HG02885 (cell line): Measurements from ENCODE around the gene CEP250.

Experiments used
- ATAC-seq: cut with Tn5 transposase; IDR thresholded peaks from one replicate; pipeline ENCODE4 v1.9.1; 2021; ENCODE audit warnings: mild to moderate bottlenecking; ENCODE audit not compliant: unreplicated experiment, poor library complexity

The CEP250 gene, protein sequence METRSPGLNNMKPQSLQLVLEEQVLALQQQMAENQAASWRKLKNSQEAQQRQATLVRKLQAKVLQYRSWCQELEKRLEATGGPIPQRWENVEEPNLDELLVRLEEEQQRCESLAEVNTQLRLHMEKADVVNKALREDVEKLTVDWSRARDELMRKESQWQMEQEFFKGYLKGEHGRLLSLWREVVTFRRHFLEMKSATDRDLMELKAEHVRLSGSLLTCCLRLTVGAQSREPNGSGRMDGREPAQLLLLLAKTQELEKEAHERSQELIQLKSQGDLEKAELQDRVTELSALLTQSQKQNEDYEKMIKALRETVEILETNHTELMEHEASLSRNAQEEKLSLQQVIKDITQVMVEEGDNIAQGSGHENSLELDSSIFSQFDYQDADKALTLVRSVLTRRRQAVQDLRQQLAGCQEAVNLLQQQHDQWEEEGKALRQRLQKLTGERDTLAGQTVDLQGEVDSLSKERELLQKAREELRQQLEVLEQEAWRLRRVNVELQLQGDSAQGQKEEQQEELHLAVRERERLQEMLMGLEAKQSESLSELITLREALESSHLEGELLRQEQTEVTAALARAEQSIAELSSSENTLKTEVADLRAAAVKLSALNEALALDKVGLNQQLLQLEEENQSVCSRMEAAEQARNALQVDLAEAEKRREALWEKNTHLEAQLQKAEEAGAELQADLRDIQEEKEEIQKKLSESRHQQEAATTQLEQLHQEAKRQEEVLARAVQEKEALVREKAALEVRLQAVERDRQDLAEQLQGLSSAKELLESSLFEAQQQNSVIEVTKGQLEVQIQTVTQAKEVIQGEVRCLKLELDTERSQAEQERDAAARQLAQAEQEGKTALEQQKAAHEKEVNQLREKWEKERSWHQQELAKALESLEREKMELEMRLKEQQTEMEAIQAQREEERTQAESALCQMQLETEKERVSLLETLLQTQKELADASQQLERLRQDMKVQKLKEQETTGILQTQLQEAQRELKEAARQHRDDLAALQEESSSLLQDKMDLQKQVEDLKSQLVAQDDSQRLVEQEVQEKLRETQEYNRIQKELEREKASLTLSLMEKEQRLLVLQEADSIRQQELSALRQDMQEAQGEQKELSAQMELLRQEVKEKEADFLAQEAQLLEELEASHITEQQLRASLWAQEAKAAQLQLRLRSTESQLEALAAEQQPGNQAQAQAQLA (N-terminal part only)

DNA sequence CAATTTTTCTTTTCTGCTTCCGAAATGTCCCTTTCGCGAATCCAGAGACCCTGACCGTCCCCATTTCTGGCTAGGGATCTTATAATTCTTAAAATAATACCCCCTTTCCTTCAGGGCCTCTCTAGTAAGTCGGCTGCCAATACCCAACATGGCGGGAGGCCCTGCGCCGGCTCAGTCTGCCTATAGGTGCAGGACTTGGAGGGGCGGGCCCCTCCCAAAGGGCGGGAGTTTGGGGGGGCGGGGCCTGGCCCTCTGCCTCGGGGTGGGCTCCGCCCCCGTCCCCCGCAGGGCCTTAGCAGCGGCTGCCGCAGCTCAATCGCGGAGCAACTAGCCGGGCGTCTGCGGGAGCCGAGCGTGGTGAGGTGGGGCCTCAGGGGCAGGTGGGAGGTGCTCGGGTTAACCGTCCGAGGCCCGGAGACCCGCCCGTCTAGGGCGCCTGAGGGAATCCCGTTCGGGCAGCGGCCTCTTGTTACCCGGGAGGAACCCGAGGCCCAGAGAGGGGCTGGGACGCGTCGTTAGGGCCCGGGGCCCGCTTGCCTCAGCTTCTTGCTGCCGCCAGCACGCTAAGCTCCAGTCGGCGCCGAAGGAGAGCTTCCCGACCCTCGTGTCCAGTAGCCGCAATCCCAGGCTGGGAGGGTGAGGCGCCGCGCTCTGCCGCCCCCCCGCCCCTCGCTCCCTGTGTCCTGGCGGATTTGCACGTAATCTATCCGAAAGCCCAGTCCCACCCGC is at the start of gene CEP250:
Gene CEP250, plus strand, starts transcription at position 718 of the 729 bp plus-strand sequence. CDS start 6,770 bp downstream, outside the sequence.
- peak; percentile 95 for ATAC-seq

DNA sequence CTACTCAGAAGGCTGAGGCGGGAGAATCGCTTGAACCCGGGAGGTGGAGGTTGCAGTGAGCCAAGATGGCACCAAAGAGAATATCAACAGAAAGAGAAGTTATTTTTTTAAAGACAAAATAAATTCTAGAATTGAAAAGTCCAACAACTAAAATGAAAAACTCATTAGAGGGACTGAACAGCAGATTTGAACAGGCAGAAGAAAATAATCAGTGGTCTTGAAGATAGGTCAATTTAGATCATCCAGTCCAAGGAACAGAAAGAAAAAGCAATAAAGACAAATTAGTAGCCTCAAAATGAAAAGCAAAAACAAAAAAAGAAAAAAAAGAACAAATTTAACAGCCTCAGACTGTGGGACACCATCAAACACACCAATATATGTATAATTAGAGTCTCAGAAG is 49.6 kb upstream of the CEP250 start:
- ATAC-seq = no peak

DNA sequence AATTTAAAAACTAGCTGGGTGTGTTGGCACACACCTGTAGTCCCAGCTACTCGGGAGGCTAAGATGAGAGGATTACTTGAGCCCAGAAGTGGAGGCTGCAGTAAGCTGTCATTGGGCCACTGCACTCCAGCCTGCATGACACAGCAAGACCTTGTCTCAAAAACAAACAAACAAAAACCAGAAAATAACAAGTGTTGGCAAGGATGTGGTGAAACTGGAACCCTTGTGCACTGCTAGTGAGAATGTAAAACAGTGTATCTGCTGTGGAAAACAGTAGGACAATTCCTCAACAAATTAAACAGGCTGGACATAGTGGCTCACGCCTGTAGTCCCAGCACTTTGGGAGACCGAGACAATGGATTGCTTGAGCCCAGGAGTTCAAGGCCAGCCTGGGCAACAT is 47.1 kb upstream of the CEP250 start:
- ATAC-seq = no peak

DNA sequence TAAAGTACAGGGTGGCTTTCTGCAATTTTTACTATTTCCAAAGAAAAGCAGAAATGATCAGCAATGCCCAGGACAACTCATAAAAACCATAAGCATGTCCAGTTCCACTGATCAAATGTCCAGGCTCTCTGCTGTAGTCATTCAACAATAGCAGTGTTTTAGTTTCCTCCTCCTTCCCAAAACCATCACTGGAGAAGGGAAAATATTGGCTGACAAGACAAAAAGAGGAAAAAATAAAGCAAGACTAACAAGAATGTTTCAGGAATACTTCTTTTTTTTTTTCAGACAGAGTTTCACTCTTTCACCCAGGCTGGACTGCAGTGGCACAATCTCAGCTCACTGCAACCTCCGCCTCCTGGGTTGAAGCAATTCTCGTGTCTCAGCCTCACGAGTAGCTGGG is 45.9 kb upstream of the CEP250 start:
- no peak for ATAC-seq

DNA sequence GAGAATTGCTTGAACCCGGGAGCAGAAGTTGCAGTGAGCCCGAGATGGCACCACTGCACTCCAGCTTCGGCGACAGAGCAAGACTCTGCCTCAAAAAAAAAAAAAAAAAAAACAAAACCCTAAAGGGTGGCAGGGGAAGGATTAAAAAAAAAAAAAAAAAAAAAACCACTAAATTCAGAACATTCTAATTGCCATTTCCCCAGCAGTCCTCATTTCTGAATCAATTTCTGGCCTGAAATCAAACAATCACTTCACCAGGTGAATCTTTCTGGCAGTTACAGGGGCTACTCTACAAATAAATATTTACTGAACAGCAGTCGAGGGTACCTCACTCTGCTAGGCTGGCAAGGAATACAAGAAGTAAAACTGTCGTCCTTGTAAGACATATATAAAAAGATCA is 44.8 kb upstream of the CEP250 start:
- ATAC-seq = no peak

DNA sequence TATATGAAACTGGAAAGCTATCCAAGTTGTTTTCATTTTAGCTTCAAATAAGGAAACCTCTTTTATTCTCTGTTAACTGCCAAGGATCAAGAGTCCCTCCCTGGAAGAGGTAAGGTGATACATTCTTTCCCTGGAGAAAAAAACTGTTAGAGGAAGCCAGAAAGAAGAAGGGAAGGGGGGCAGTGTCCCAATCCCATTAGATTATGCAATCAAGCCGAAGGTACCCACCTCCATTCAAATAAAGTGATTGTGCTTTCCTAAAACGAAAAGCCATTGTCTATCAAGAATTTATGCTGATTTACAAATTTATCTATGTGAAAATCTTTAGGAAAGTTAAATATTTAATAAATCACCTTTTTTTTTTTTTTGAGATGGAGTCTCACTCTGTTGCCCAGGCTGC is 34.1 kb upstream of the CEP250 start:
- no peak for ATAC-seq

DNA sequence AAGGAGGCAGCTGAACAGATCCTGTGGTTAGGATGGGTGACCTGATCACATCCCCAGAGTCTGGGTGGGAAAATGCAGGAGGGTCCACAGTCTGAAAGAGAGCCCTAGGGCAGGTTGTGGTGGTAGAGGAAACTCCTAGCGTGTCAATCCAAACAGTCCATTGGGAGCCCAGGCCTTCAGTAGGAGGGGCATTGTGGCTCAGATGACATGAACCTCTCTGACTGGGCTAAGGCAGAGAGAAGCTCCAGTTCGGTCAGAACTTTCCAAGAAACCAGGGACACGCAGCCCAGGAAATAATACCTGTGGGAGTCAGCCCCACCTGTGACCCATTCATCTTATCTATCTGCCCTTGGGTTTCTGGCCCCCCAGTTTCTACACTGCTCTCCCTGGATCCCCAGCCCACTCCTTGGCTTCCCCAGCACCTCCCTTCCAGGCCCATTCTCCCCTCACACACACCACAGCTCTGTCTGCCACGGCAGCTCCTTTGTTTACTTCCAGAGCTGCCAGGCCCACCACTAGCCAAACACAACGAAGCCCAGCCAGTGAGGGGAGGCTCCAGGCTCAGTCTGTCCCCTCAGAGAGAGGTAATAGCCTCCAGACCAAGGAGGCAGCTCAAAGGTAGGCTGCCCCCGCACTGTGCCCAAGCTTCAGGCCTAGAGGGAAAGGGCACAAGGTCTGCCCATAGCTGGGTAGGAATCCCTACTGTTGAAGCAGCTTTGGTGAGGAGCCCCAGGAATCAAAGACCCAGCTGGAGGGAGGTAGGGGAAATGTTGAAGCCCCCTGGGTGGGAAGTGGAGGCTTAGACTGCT is 23.6 kb upstream of the CEP250 start:
- ATAC-seq = no peak

DNA sequence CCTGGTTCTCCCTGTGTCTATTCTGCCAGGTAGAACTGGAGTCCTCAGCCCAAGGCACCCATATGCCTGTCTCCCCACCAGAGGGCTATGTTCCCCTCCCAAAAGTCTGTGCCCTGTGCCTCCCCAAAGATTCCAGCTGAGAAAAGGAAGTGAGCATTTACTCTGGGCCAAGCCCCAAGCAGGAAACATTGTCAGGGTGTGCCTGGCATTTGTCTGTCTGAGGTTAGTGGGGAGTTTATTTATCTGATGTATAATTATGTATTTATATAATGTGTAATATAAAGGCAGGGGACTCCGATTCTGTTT is 23.0 kb upstream of the CEP250 start:
- no peak for ATAC-seq

DNA sequence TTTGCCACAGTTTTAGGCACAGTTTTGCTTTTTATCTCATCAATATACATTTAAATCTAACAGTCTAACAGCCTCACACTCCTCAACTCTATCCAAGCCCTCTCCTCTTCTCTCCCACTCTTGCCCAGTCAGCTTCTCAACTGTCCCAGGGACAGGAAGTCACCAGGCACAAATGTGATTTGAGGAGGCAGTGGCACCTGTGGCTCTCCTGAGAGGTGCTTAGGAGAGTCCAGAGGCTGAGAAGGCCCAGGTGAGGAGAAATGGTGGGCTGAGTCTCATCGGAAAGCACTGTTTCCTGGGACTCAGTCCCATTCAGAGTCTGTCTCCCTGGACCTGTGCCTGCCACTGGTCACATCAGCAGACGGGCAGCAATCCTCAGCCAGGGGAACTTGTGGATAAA is 22.1 kb upstream of the CEP250 start:
- no peak for ATAC-seq

DNA sequence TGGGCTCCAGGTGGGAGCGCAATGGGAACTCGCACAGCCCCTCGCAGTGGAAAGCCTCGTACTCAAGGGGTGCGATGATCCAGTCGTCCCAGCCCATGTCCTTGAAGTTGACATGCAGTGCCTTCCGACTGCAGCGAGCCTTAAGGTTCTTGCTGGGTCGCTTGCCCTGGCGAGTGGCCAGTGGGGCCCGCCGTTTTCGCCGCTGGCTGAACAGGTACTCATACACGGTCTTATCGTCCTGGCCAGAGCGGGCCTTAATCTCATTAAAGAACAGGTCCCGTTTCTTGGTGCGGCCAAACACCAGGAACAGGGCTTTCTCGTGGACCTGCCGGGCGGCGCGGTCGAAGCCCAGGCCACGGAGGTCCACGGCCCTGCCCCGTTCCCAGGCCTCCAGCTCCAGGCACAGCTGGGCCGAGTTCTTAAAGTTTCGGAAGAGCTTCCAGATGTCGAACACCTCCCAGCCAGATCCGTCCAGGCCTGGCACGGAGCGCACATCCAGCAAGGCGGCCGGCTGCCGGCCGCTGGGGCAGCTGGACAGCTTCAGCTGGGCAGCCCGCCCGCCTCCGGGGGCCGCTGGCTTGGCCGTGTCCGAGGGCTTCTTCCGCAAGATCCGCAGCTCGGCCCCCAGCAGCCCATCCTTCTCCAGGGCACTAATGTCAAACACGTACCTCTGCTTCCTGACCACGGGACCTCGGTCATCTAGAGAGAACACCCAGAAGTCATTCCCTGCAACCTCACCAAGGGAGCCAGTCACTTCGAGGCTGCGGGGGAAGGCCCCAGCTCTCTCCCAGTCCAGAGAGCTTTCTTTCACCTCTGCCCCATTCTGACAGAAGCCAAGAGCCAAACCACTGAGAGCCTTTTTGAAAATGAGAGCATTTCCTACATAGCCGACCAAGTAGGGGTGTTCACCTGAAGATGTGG is 21.1 kb upstream of the CEP250 start:
- ATAC-seq = no peak

DNA sequence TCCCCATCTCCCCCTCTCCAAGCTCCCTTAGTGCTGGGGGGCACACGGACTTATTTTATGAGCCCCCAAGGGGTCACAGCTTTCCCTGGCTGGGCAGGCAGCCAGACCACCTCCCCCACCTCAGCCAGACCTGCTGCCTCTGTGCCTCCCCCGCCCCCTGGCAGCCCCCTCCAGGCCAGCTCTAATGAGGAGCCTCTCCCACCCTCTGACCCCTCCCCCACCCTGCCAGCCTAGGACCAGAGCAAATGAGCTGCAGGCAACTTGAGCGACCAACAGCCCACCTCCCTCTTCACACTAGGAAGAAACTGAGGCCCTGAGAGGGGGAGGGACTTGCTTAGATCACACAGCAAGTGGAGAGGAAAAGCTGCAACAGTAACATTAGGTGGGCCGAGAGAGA is 19.2 kb upstream of the CEP250 start:
- no peak for ATAC-seq

DNA sequence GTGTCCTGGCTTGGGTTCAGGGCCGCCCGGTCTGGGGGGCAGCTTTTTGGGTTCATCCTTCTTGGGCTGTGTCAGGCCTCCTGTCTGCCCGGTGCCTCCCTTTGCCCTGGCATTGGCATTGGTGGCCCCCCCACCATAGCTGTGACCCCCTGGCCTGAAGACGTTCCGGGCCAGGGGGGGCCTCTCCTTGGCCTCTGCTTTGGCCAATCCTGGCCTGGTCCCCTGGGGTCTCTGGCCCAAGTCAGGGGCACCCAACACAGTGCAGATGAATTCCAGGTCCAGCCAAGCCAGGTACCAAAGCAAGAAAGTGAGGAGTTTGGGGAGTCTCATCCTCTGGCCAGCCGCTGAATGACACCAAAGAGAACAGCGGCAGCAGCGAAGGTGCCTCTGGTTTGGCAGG is 17.8 kb upstream of the CEP250 start:
- no peak for ATAC-seq

DNA sequence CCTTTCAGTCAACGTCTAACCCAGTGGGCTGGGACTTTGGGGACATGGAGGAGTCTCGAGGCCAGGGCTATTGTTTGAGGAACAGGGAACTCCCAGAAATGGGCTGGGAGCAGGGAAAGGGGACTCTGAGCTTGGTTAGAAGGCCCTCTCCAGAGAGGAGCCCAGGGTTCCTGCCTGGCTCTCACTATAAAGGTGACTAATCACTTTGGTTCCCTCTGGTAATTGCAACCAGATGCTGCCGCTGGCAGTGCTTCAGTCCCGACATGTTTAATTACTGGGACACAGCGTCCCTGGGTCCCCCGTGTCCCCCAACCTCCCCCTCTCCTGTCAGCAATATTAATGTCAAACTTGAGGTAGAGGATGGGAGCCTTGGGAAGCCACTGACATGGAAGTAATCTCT is 12.4 kb upstream of the CEP250 start:
- no peak for ATAC-seq

DNA sequence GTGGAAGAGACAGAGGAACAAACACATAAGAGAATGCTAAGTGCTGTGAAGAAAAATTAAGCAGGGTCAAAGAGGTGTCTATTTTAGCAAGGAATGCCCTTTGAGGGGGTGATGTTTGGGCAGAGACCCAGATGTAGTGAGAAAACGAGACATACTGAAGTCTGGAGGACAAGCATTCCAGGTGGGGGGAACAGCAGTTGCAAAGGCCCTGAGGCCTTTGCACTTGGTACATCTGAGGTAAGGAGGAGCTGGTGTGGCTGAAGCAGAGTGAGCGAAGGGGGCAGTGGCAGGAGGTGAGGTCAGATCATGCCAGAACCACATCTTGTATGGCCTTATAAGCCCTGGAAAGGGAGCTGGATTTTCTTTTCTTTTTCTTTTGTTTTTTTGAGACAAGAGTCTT is 11.2 kb upstream of the CEP250 start:
- ATAC-seq = no peak

DNA sequence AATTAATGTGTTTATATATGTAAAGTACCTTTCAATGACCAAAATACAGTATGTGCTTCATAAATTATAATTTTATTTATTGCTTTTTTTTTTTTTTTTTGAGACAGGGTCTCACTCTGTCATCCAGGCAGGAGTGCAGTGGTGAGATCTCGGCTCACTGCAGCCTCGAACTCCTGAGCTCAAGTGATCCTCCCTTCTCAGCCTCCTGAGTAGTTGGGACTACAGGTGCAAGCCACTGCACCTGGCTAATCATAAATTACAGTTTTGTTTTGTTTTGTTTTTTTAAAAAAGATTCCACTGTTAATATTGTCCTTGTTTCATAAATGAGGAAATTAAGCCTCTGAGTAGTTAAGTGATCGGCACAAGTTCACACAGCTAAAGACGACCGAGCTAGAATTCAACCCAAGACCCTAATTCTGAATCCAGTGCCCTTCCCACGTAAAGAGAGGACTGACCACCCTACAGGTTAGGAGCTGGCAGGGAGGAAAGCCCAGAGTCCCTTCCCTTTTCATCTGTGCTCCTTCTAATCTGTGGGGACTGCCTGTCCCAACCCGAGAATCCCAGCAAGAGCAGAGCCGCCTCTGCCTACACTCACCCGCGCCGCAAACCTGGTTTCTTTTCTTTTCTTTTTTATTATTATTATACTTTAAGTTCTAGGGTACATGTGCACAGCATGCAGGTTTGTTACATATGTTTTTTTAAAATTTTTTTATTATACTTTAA is 8.9 kb upstream of the CEP250 start:
- no peak for ATAC-seq

DNA sequence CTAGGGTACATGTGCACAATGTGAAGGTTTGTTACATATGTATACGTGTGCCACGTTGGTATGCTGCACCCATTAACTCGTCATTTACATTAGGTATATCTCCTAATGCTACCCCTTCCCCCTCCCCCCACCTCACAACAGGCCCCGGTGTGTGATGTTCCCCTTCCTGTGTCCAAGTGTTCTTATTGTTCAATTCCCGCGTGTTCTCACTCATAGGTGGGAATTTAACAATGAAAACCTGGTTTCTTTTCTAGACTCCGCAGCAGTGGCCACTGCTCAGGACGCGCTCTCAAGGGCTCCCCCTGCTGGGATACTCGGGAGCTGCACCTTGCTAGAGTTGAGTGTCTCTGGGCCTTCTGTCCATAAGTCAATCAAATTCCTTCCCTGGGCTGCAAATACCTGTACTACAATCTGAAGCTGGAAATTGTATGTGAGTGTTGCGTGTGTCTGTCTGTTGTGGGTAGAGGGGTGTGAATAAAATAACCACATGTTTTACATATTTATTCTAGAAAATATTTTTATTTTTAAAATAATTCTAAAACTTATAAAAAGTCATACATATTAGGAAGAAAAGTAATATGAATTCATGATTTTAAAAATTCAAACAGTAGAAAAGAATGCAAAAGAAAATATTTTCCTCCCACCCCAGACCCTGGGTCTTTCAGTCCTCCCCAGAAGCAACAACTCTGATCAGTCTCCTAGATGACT is 8.2 kb upstream of the CEP250 start:
- no peak for ATAC-seq

DNA sequence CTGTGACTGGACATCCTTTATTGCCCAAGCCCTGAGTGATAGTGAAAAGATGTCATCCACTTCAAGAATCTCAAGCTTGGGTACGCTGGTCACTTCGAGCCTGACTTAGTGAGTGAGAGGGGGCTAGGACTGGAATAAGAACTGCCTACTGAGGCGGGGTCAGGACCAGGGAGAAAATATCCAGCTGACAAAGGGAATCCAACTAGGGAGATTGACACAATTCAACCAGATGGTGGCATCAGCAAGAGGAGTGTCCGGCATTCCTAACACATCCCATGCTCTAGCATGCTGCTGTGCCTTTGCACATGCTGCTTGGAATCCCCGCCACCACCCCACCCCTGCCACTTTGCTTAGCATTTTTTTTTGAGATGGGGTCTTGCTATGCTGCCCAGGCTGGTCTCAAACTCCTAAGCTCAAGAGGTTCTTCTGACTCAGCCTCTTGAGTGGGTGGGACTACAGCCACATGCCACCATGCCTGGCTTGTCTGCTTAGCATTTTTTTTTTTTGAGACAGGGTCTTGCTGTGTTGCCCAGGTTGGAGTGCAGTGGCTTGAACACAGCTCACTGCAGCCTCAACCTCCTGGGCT is 6.5 kb upstream of the CEP250 start:
- no peak for ATAC-seq
